ENCODE measurements around the gene CCDC34. TPM values are rescaled to one million over a fixed set of nuclear protein-coding genes. Genes with fewer than 3 reads are reported as not detected.
A peak's percentile ranks its signal among the peaks of the same experiment; 100 is the strongest.

The CCDC34 gene
- total RNA-seq, 1 experiment from 2014 or later: 10.5 TPM

- peak; percentile 68 for DNase-seq (ENCODE audit: low read depth)
Observed at GRCh38 chr11:27392278-27393114, 29.5 kb upstream of the CCDC34 start.

DNA sequence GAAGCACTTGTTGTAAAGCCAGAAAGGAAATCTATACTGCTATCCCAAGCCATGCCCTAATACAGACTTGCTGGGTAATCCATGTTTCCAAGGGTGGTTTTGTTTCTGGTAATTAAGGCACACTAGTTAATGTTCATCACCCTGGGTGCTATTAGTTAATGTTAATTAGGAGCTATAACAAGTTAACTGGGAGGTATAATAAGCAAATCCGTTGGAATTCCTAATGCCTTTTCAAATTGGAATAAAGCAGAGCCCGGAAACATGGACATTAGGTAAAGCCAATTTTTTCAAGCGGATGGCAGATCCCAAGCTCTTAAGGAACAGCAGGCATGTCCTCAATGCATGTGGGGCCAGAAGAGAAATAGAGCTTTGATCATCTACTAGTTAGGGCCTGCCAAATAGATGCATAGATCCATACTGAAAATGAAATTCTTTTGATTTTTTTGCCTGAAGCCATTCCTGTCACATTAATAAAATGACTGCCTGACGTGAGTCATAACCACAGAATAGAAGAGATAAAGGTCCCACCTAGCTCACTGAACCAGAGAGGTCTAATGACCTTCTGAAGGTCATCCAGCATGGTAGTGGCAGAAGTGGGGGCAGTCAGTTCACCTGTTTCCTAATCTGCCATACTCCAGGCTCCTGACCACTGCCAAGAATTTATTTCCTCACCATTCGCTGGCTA is 28.5 kb upstream of the CCDC34 start:
- DNase-seq (ENCODE audit: low read depth): peak; percentile 17

DNA sequence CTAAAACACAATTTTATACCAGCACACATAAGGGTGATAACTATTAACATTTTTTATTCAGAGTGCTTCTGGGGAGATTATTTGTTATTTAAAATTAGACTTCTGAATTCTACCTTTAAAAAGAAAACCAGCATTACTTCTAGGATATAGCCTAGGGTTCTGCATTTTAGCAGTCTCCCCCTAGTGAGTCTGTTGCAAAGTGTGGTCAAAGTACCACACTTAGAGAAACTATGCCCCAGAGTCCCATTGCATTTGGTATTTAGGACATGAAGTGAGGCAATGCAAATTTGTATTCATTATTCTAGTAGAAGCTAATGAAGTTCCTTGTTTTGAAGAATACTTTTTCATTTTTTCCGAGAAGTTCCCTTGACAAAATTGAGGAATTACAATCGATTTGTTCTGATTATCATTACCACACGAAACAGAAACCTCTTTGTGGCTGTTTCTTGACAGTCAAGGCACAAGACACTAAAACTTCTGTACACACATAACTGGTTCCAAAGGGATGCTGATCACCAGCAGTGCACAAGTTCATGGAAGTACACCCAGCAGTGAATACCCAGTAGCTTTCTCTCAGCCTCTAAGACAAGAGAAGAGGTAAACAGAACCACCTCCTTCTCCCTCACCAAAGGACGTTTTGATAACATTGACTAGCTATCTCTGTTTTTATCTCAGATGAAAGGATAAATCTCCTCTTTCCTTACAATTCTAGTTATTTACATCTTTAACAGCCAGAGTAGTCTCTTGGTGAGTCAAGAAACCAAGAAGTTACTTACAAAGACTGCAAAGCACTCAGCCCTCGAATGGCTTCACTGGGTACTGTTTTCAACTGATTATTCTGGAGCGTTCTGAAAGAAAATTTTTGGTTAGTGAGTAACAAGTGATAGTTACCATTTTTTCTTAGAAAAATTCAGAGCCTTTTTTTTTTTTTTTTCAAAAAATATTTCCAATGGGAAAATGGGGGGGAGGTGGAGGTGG is 27.6 kb upstream of the CCDC34 start:
- no peak for DNase-seq (ENCODE audit: low read depth)

DNA sequence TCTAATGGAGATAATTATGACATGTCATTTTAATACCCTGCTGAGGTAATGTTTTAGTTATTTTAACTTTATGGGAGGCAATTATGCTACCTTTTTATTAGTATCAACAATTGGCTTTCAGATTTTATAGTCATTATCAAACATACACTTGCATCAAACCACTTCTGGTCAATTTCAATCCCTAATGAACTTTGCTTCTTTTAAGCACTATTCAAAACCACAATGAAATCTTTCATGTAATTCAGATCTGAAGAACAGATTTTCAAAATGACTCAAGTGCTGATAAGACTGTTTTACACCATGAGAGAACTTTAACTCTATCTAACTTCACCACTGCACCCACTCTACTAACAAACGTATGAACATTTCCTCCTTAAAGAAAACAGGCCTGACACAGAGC is 25.9 kb upstream of the CCDC34 start:
- DNase-seq (ENCODE audit: low read depth): no peak

- DNase-seq (ENCODE audit: low read depth): no peak
Observed at GRCh38 chr11:27388001-27388400, 25.0 kb upstream of the CCDC34 start.

- no peak for DNase-seq (ENCODE audit: low read depth)
Observed at GRCh38 chr11:27387362-27387761, 24.3 kb upstream of the CCDC34 start.

- no peak for DNase-seq (ENCODE audit: low read depth)
Observed at GRCh38 chr11:27386181-27386845, 23.3 kb upstream of the CCDC34 start.

DNA sequence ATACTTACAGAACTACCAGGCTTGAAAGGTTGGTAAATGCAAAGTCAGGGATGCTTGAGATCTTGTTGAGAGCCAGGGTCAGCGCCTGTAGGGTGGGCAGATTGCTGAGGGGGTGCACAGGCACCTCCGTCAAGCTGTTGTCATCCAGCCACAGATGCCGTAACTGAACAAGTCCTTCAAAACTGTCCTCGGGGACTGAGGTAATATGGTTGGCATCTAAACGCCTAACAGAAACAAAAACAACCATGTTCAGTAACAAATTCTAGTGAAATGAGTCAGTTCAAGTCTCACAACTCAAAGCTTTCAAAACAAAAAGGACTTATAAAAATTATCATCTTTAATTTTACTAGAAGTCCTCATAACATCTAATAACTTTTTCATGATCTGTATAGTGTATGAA is 22.2 kb upstream of the CCDC34 start:
- peak; percentile 58 for DNase-seq (ENCODE audit: low read depth)

DNA sequence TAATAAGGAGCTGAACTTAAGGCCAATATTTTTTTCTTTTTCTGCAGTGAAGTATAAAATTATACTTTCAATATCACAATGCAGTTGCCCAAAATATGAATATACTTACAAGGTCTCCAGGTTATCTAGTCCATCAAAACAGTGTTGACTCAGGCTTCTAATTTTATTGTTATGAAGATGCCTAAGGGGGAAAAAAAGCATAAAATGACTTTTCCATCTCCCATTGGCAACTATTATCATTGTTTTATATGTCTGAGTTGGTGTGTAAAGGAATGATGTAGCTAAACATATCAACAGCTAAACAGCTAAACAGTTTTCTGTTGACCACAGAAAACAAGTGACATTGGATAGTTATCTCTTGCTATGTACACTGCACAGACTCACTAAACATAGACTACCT is 21.2 kb upstream of the CCDC34 start:
- no peak for DNase-seq (ENCODE audit: low read depth)

- no peak for DNase-seq (ENCODE audit: low read depth)
Observed at GRCh38 chr11:27383645-27384044, 20.6 kb upstream of the CCDC34 start.

- no peak for DNase-seq (ENCODE audit: low read depth)
Observed at GRCh38 chr11:27381238-27381666, 18.2 kb upstream of the CCDC34 start.

GRCh38 chr11:27380771-27381170 is 17.8 kb upstream of the CCDC34 start:
- no peak for DNase-seq (ENCODE audit: low read depth)

- no peak for DNase-seq (ENCODE audit: low read depth)
Observed at GRCh38 chr11:27379449-27379848, 16.4 kb upstream of the CCDC34 start.

DNA sequence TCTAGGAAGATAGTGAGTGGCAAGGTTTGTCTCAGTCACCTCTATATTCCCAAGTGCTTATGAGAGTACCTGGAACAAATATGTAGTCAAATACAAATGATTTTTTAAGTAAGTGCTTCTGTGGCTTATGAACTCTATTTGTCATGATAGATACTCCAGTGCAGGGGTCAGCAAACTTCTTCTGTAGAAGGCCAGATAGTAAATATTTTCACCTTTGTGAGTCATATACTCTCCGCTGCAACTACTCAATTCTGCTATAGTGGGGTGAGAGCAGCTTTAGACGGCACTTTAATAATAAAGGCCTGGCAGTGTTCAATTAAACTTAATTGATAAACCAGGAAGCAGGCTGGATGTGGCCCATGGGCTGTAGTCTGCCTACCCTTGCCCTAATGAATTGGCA is 12.4 kb upstream of the CCDC34 start:
- DNase-seq (ENCODE audit: low read depth): no peak

- DNase-seq (ENCODE audit: low read depth): no peak
Observed at GRCh38 chr11:27373856-27374602, 11.0 kb upstream of the CCDC34 start.

- no peak for DNase-seq (ENCODE audit: low read depth)
Observed at GRCh38 chr11:27373392-27373791, 10.4 kb upstream of the CCDC34 start.

DNA sequence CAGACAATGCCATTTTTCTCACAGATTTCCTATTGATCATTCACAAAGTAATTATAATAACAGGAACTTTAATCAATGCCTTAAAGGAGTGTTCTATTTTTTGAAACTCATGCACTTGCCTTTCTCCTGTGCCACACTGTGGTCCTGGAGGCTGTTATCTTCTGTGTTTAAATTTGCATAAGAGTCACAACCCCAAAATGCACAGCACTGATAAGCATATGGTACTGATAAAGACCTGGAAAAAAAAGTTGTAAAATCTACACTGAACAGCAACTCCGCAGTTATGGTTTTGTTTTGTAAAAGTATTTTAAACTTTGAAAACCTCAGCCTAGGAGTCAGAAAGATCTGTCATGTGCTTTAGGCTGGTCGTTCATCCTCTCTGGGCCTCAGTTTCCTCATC is 9.1 kb upstream of the CCDC34 start:
- no peak for DNase-seq (ENCODE audit: low read depth)

GRCh38 chr11:27371489-27371888 is 8.5 kb upstream of the CCDC34 start:
- no peak for DNase-seq (ENCODE audit: low read depth)

GRCh38 chr11:27370374-27370773 is 7.4 kb upstream of the CCDC34 start:
- DNase-seq (ENCODE audit: low read depth): no peak

- DNase-seq (ENCODE audit: low read depth): no peak
Observed at GRCh38 chr11:27367881-27368280, 4.9 kb upstream of the CCDC34 start.

Measured in HT1080 (cell line).